CD4-positive, alpha-beta T cell treated with Interferon alpha-2 for 1 hour (primary cell): ENCODE data around the gene SLC39A9.
"Not testable (repeated sequence)": the region's sequence is repeated elsewhere in the genome, so short reads cannot be mapped to it uniquely, and the experiment has no call there.

ENCODE experiments used
- DNase-seq, 2 donors: peaks; one replicate each; pipeline ENCODE4 v3.0.0-alpha.2; 2020 to 2022

Gene SLC39A9

DNA sequence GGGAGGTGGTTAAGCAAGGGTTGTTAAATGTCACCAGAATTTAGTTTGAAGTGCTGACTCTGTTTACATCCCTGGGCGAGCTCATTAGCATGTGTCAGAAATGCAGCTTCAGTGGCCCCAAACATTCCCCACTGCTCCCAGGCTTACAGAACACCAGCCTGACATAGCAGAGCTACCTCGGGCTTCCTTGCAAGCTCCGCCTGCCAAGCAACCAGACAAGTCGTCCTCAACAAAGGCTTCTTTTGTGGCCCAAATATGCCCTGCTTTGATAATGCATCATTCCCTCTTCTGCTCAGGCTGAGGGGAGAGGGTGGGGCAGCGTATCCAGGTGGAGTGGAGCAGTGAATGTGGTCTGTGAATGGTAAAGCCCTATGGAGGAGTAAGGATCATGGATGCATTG is 28.4 kb upstream of the SLC39A9 start:
- DNase-seq, result no peak

DNA sequence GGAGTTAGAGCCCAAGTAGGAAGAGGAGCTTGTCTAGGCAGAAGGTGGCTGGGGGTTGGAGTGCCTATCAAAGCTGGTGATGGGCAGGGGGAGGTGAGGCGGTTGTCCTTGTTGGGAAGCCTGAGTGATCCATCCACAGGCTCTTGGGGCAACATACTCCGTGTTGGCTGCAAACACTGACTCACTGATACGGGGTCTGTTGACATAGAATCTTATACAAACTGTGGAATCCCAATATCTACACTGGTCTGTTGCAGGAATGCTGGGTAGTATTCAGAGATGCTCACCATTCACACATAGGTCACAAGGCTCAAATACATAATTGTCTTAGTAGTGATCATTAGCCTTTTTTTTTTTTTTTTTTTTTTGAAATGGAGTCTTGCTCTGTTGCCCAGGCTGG is 26.3 kb upstream of the SLC39A9 start:
- no peak for DNase-seq

DNA sequence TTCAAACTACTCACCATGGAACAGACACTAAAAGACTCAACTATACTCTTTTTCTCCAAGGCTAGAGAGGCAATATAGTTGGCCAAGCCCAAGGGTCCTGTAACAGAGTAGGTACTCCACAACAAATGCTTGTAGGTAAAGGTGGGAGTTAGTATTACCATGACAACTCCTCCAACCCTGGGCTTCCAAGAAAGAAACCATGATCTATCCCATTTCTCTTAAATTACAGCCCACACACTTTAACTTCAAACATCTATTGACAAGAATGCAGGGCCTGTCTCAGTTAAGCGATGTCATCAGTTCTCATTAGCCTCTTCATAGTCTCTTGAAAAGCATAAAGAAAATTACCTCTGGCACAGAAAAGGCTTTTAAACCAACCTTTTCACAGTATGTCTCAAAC is 25.4 kb upstream of the SLC39A9 start:
- DNase-seq, result no peak

DNA sequence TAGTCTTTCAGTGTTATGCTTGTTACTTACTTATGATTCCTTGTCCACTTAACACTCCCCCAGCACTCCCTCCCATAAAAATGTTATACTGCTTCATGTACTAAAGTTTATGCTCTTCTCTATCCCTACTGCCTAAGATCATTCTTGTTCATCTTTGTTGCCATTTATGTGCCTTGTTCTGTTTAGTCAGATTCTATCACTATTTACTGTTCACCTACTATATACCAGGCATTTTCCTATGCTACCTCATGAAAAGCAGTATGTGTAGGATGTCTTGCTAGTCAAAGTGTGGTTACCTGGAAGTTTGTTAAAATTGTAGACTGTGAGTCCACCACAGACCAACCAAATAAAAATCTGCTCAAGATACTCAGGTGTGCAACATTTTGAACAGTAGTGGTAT is 24.3 kb upstream of the SLC39A9 start:
- no peak for DNase-seq

DNA sequence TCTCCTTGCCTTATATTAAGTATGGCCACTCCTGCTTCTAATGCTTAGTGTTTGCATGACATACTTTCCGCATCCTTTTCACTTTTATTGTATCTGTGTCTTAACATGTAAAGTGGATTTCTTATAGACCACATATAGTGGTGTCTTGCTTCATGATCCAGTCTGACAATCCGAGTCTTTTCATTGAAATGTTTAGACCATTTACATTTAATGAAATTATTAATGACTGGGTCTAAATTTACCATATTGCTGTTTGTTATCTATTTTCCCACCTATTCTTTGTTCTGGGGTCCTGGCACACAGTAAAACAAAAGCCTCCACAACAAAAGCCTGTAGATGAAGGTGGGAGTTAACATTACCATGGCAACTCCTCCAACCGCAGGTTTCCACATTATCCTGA is 23.3 kb upstream of the SLC39A9 start:
- no peak for DNase-seq

DNA sequence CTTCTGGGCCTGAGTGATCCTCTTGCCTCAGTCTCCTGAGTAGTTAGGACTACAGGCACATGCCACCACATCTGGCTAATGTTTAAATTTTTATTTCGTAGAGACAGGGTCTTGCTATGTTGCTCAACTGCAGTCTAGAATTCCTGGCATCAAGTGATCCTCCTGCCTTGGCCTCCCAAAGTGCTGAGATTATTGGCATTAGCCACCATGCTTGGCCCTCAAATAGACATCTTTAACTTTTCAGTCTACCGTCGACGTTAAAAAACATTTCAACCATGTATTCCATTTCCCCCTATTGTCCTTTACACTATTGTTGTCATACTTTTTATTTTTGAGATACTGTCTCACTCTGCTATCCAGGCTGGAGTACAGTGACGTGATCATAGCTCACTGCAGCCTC is 22.8 kb upstream of the SLC39A9 start:
- DNase-seq, result no peak

DNA sequence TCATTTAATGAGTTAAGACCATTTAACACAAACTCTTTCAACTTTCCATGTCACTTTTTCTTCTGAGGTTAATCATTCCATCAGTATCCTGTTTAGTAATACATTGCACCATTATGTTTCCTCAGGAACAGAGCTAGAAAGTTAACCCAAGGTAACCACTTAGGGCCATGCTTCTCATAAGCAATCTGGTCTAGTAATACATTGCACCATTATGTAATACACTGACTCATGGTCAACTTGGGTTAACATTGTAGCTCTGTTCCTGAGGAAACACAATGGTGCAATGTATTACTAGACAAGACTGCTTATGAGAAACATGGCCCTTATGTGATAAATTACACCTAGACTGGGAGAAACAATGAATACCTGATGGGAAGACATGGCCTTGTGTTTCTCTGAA is 22.1 kb upstream of the SLC39A9 start:
- no peak for DNase-seq

DNA sequence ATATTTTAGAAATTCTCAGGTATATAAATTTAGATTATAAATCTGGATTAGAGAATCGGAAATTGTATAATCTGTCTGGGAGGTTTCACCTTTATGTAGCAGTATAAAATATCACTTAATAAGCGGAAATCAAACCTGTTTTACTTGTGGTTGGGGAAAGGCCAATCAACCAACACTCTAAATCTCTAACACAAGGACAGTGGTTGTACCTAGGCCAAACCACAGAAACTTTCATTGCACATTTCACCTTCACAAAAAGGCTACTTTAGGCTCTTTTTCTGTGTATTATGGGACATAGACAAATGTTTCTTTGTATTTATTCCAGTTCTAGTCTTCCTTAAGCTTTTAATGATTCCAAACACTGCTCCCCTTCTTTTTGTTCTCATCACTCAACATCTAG is 20.2 kb upstream of the SLC39A9 start:
- no peak for DNase-seq

DNA sequence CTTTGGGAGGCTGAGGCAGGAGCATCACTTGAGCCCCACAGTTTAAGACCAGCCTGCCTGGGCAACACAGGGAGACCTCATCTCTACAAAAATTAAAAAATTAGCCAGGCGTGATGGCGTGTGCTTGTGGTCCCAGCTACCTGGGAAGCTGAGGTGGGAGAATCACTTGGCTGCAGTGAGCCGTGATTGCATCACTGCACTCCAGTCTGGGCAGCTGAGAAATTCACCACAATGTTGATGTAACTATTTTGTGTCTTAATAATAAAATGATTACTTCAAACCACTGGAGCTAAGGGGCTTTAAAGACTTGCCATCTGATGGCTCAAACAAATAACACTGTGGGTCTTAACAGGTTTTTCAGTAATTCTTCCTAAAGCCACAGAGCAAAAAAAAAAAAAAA is 11.2 kb upstream of the SLC39A9 start:
- no peak for DNase-seq

DNA sequence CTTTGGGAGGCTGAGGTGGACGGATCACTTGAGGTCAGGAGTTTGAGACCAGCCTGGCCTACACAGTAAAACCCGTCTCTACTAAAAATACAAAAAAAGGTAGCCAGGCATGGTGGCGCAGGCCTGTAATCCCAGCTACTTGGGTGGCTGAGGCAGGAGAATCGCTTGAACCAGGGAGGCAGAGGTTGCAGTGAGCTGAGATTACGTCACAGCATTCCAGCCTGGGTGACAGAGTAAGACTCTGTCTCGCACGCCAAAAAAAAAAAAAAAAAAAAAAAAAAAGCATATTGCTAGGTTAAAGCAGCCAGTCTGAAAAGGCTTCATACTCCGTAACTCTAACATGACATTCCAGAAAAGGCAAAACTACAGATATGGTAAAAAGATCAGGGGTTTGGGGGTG is 7.1 kb upstream of the SLC39A9 start:
- DNase-seq, result not testable (repeated sequence)

DNA sequence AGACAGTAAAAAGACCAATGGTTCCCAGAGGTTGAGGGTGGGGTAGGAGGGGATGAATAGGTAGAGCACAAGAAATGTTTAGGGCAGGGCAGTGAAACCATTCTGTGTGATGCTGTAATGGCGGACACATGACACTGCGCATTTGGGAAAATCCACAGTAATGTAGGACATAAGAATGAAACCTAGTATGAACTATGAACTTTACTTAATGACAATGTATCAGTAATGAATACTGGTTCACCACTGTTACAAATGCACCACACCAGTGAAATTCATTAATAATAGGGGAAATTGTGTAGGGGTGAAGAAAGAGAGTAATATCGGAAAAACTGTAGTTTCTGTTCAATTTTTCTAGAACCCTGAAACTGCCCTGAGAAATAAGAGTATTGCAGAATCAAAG is 6.0 kb upstream of the SLC39A9 start:
- no peak for DNase-seq

DNA sequence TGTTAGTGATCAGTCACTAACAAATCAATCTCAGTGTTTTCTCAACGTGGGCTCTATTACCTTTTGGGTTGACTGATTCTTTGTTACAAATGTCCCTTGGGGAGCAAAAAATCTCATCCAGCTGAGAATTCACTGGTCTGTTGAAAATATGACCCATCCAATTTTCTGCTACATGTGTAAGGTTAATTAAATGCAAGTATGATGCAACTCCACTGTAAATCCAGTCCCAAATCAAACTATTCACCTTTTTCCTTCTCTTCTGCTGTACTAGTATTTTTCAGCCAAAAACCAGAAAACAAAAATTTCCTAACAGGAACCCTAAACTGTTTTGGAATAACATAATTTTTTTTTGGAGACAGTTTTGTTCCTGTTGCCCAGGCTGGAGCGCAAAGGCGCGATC is 2.6 kb upstream of the SLC39A9 start:
- no peak for DNase-seq

DNA sequence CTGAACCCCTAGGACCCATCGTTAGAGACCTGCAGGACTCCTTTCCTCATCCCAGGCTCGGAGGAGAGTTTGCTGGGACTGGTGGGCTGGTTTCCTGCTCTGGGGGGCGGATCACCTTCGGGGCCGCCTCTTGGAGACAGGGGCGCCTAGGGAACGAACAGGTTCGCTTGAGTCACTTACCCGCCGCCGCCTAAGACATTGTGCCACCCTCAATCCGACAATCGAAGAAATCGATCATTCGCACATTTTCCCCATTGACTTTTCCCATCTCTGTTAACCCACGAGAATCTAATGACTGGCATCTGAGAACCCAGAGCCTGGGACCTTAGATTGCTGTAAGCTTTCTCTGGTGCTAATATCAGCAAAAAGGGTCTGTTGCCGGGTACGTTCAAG is 322 bp downstream of the SLC39A9 start:
- DNase-seq, result no peak

DNA sequence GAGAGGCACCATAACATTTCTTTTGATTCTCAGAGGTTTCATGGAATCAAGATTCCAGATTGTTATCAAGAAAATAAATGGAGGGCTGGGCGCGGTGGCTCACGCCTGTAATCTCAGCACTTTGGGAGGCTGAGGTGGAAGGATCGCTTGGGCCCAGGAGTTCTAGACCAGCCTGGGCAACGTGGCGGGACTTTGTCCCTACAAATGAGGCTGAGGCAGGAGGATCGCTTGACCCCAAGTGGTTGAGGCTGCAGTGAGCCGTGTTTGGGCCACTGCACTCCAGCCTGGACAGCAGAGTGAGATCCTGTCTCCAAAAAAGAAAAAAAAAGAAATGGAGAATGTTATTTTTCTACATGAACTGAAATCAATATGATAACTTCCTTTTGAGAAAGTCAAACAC is 1.3 kb downstream of the SLC39A9 start:
- no peak for DNase-seq

DNA sequence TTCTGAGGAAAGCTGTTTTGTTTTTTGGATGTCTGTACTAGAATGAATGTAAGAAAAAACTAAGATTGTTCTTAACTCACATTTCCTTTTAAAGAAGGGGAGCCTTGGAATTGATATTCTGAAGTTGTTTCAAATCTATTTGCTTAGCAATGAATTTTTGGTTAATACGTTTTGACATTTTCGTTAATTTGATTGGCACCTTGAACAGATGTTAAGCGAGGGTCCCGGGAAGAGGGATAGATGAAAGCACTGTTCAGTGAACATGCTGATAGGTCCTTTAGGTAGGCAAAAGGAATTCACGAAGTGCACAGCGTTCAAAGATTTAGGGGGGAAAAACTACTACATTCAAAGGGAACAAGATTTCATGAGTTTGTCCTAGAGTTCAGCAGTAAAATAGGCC is 1.7 kb downstream of the SLC39A9 start:
- DNase-seq, result no peak

DNA sequence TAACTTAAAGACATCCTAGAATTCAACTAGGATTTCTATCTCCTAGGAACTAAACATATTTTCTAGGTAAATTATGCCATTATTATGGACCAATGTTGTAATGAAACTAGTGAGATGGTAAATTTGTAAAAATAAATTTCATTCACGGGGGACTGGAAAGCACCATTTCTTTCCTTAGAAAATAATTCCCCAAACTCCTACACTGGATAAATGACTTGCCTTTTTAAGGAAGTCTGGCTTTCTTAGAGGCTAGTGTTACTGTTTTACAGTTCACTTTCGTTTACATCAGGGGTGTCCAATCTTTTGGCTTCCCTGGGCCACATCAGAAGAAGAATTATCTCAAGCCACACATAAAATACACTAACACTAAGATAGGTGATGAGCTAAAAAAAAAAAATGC is 3.3 kb downstream of the SLC39A9 start:
- DNase-seq, result no peak

DNA sequence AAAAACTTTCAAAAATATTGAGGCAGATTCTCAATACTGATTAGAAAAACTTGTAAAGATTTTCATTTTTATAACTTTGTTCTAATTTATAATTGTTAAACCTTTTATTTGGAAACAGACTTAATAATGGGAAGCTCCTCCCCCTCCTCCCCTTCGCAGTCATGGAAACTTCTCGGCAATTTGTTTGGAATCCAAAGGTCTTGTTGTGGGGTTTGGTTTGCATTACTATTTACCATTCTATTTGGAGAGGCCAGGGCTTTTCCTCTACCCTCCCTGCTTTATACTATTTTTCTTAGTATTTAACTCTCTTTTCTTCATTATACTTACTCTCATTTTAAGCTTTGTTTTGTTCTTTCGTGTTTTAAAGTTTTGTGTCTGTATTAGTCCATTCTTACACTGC is 6.0 kb downstream of the SLC39A9 start:
- DNase-seq, result no peak

DNA sequence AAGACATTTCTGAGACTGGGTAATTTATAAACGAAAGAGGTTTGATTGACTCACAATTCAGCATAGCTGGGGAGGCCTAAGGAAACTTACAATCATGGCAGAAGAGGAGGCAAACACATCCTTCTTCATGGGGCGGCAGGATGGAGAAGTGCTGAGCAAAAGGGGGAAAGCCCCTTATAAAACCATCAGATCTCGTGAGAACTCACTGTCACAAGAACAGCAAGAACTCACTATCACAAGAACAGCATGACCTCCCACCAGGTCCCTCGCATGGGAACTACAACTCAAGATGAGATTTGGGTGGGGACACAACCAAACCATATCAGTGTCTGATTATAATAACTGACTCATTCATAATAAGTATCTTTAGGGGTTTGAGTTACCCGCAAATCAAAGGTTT is 6.4 kb downstream of the SLC39A9 start:
- no peak for DNase-seq

DNA sequence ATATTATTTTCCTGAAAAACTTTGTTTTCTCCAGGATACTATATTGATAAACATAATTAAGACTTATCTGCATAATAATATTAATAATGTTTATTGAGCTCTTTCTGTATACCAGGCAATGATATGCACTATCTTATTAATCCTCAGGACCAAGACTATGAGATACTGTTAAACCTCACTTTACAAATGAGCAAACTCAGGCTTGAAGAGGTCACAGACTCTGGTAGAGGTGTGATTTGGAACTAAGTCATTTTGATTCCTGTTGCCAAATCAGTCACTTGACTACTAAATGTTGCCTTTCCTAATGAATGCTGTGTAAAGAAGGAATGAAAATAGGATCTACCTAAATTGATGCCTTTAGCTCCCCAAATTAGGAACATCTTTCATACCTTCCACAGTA is 7.3 kb downstream of the SLC39A9 start:
- no peak for DNase-seq

DNA sequence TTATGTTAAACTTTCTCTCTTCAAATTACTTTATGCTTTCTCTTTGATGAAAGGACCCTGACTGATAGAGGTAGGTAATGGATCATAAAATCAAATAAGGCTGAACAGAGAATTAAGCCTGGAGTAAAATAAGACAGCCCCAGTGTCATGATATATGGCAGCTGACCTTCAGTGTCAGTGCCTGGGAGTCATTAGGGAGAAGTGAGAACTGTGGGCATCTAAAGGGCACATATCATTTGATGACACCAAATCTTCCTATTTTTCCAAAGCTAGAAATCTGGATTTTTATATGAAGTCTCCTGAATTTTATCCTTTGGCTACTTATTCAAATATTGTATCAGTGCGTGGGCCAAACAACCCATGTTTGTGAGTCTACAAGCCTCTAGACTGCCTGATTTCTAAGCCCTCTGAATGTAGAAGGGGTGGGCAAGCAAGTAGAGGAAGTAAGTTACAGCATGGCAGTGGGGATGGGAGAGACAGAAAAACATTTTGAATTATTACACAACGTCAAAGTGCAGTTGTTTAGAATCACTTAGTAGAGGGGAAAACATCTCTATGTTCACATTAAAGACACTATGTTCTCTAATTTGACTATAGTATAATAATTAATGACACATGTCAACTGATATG is 10.0 kb downstream of the SLC39A9 start:
- no peak for DNase-seq

DNA sequence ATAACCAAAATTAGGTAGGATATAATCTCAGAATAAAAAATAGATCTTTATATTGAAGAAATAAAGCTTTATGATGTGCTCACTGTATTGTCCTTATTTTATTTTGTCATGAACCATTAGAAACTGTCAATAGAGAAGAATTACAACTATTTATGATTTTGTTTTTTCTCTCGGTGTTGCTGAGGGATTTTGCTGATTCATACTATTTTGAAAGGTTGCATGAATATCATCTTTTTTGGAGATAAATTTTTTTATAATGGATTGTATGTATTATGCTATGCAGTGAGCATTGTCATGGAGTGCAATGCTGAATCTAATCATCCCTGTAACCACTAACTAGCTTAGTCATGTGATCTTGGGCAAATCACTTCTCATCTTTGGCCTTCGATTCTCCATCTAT is 15.0 kb downstream of the SLC39A9 start:
- no peak for DNase-seq

DNA sequence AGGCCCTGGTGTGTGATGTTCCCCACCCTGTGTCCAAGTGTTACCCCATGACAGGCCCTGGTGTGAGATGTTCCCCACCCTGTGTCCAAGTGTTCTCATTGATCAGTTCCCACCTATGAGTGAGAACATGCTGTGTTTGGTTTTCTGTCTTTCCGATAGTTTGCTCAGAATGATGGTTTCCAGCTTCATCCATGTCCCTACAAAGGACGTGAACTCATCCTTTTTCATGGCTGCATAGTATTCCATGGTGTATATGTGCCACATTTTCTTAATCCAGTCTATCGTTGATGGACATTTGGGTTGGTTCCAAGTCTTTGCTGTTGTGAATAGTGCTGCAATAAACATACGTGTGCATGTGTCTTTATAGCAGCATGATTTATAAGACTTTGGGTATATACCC is 17.6 kb downstream of the SLC39A9 start:
- not testable (repeated sequence) for DNase-seq

DNA sequence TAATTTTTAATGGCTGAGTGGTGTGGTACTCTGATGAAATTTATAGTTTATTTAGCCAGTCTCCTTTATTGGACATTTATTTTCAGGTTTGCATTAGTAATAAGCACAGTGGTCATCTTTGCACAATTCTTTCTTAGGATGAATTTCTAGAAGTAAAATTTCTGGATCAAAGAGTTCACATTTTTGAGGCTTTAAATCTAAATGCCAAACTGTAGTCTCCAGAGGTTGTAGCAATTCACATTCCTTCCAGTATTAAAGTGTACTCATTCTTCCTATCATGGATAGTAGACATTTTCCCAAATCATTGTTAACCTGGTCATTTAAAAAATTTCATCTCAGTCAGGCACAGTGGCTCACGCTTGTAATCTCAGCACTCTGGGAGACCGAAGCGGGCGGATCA is 24.8 kb downstream of the SLC39A9 start:
- DNase-seq, result no peak

DNA sequence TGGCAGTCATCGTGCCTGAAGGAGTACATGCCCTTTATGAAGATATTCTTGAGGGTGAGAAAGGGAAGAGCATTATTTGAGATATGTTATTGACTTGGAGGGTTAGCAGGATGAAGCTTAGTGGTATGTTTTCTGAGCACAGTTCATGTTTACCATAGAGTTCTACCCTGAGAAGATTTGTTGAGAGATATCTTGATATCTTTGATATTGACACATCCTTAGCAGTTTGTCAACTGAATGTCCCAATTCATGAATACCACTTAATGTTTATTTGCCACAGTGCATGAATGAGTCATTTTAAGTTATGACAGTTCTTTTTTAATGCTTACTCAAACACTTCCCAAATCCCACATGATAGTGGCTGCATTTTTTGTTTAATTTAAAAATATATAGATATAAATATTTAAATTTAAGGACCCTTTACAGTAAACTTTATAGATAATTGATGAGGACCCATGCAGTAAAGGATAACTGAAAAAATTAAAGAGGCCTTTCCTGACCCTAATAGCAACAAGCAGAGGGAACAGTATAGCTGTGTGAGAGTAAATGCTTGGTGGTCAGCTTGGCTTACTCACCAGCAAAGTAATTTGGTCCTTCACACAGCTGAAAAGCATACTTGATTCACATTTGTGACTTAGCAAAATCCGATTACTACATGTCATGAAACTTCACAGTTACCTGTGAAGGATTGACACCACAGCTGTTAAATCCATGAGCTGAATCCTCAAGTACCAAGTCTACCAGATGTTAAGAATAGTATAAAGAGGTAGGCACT is 25.8 kb downstream of the SLC39A9 start:
- DNase-seq, result no peak

DNA sequence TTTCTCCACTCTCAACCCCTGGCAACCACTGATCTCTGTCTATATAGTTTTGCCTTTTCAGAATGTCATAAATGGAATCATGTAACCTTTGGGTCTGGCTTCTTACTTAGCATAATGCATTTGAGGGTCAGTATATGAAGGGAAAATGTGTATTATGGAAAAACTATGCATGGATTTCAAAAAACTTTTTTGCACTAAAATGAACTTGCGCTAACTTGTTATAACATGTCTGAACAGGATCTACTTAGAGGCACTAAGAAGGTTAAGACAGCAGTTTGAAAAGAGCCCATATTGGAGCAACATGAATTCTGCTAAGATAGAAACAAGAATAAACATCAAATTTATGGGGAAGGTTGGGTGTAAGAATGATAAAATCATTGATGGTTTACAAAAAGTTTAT is 29.1 kb downstream of the SLC39A9 start:
- no peak for DNase-seq
